Measurements from ENCODE around the gene CYP4F2. TPM values are rescaled to one million over a fixed set of nuclear protein-coding genes. Genes with fewer than 3 reads are reported as not detected.

CYP4F2 gene
- total and polyA plus RNA-seq, 10 of the 15 experiments (the other 5 are each of a cell fraction or from before 2014, with no cell fraction given) = 0.08 to 3.5 (median 0.63) TPM

DNA sequence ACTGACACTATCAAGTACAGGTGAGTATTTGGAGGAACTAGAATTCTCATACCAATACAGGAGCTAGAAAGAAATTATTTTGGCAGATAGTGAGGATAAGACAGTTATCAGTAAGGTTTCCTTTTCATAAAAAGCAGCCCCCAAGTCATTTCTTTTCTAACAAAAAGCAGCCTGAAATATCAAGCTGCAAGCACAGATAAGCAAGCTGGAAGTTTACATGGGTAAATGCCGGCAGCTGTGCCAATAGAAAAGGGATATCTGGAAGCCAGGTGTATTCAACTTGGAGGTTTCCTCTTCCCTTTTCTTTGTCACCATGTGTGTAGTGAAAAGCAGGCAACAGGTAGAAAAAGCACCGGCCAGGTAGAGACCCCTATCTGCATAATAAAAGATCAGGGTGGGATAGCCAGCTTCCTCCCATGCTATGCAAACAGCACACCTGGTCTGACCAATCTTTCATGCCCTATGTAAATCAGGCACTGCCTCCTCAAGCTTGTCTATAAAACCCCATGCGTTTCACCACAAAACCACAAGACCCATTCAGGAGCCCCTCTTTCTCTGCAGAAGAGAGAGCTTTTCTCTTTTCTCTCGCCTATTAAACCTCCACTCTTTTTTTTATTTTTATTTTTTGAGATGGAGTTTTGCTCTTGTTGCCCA lies 22.9 kb downstream of the CYP4F2 start:
- BruUV-seq (replicated peaks) = no TSS peak
- Histone ChIP-seq H3K36me3 (ENCODE audit: control insufficient read depth in 2 of 2, insufficient read depth in 2 of 2, low read length in 1 of 2) (no peaks in the 10 kb centered on the region), H3K9ac (ENCODE audit: control insufficient read depth, insufficient read depth, low read length) (no peak overlapping the region), H3K79me2 (ENCODE audit: control insufficient read depth, insufficient read depth, low read length) (no peaks in the 10 kb centered on the region), H3K27ac (ENCODE audit: control insufficient read depth, insufficient read depth) (no peak overlapping the region), H3K27me3 (replicated peaks in 1 of 2; ENCODE audit: control insufficient read depth in 2 of 2, insufficient read depth in 2 of 2, low read length in 1 of 2) (no peaks in the 10 kb centered on the region), H3K4me2 (ENCODE audit: control insufficient read depth, insufficient read depth) (no peak overlapping the region), H3K4me1 (ENCODE audit: control insufficient read depth, insufficient read depth, low read length) (no peaks in the 10 kb centered on the region), H2AFZ (ENCODE audit: control insufficient read depth, low read depth, low read length) (no peak overlapping the region), H3K9me3 (replicated peaks; ENCODE audit: control insufficient read depth, insufficient read depth, low read length) (no peaks in the 10 kb centered on the region), H4K20me1 (ENCODE audit: control insufficient read depth, insufficient read depth) (no peaks in the 10 kb centered on the region), H3K4me3 (no peak overlapping the region)
- TF ChIP-seq, protein P1, sequence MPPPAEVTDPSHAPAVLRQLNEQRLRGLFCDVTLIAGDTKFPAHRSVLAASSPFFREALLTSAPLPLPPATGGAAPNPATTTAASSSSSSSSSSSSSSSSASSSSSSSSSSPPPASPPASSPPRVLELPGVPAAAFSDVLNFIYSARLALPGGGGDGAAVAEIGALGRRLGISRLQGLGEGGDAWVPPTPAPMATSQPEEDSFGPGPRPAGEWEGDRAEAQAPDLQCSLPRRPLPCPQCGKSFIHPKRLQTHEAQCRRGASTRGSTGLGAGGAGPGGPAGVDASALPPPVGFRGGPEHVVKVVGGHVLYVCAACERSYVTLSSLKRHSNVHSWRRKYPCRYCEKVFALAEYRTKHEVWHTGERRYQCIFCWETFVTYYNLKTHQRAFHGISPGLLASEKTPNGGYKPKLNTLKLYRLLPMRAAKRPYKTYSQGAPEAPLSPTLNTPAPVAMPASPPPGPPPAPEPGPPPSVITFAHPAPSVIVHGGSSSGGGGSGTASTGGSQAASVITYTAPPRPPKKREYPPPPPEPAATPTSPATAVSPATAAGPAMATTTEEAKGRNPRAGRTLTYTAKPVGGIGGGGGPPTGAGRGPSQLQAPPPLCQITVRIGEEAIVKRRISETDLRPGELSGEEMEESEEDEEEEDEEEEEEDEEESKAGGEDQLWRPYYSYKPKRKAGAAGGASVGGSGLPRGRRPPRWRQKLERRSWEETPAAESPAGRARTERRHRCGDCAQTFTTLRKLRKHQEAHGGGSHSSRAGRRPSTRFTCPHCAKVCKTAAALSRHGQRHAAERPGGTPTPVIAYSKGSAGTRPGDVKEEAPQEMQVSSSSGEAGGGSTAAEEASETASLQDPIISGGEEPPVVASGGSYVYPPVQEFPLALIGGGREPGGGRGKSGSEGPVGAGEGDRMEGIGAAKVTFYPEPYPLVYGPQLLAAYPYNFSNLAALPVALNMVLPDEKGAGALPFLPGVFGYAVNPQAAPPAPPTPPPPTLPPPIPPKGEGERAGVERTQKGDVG (CRISPR knock-in tag; IDR thresholded peaks at IDR 0.05) = no peak
- TF ChIP-seq SREBF1 (IDR thresholded peaks at IDR 0.05; ENCODE audit: low read length) (no peak), EZH2 (IDR thresholded peaks at IDR 0.05; ENCODE audit: borderline replicate concordance, control insufficient read depth, low read depth, low read length) (no peak), ZNF622 (IDR thresholded peaks at IDR 0.05) (no peak), ETV6 (conservative IDR thresholded peaks at IDR 0.05 in 1 of 2, IDR thresholded peaks at IDR 0.05 in 1 of 2; ENCODE audit: borderline replicate concordance in 1 of 2, low read depth in 1 of 2) (no peak), HCFC1 (IDR thresholded peaks at IDR 0.05; ENCODE audit: low read length) (no peak), BHLHE40 (IDR thresholded peaks at IDR 0.05; ENCODE audit: borderline replicate concordance in 1 of 2, low read depth in 2 of 2, low read length in 1 of 2) (no peak), PAX5 (IDR thresholded peaks at IDR 0.05; ENCODE audit: borderline replicate concordance, low read depth, low read length) (no peak), HDAC2 (IDR thresholded peaks at IDR 0.05) (no peak), NFXL1 (IDR thresholded peaks at IDR 0.05; ENCODE audit: borderline replicate concordance) (no peak), CHD4 (IDR thresholded peaks at IDR 0.05) (no peak), CEBPB (IDR thresholded peaks at IDR 0.05; ENCODE audit: borderline replicate concordance in 1 of 2, low read depth in 2 of 2, low read length in 2 of 2) (no peak), NR2F1 (conservative IDR thresholded peaks at IDR 0.05) (no peak), HDAC6 (IDR thresholded peaks at IDR 0.05; ENCODE audit: unreplicated experiment) (no peak)
- TF ChIP-seq, protein P2, sequence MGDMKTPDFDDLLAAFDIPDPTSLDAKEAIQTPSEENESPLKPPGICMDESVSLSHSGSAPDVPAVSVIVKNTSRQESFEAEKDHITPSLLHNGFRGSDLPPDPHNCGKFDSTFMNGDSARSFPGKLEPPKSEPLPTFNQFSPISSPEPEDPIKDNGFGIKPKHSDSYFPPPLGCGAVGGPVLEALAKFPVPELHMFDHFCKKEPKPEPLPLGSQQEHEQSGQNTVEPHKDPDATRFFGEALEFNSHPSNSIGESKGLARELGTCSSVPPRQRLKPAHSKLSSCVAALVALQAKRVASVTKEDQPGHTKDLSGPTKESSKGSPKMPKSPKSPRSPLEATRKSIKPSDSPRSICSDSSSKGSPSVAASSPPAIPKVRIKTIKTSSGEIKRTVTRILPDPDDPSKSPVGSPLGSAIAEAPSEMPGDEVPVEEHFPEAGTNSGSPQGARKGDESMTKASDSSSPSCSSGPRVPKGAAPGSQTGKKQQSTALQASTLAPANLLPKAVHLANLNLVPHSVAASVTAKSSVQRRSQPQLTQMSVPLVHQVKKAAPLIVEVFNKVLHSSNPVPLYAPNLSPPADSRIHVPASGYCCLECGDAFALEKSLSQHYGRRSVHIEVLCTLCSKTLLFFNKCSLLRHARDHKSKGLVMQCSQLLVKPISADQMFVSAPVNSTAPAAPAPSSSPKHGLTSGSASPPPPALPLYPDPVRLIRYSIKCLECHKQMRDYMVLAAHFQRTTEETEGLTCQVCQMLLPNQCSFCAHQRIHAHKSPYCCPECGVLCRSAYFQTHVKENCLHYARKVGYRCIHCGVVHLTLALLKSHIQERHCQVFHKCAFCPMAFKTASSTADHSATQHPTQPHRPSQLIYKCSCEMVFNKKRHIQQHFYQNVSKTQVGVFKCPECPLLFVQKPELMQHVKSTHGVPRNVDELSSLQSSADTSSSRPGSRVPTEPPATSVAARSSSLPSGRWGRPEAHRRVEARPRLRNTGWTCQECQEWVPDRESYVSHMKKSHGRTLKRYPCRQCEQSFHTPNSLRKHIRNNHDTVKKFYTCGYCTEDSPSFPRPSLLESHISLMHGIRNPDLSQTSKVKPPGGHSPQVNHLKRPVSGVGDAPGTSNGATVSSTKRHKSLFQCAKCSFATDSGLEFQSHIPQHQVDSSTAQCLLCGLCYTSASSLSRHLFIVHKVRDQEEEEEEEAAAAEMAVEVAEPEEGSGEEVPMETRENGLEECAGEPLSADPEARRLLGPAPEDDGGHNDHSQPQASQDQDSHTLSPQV (IDR thresholded peaks at IDR 0.05) = no peak
- TF ChIP-seq, protein P3, sequence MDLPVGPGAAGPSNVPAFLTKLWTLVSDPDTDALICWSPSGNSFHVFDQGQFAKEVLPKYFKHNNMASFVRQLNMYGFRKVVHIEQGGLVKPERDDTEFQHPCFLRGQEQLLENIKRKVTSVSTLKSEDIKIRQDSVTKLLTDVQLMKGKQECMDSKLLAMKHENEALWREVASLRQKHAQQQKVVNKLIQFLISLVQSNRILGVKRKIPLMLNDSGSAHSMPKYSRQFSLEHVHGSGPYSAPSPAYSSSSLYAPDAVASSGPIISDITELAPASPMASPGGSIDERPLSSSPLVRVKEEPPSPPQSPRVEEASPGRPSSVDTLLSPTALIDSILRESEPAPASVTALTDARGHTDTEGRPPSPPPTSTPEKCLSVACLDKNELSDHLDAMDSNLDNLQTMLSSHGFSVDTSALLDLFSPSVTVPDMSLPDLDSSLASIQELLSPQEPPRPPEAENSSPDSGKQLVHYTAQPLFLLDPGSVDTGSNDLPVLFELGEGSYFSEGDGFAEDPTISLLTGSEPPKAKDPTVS (IDR thresholded peaks at IDR 0.05; ENCODE audit: low read depth, low read length) = no peak
- intact Hi-C loops (cut with micrococcal nuclease; ENCODE audit: unreplicated experiment) (no loop called here), in situ Hi-C loops (cut with MboI) (no loop called here)
- ChIA-PET CTCF (no interaction called here), SMC1A (ENCODE audit: uncharacterized antibody, unreplicated experiment) (no interaction called here), POLR2A (no interaction called here), RAD21 (ENCODE audit: unreplicated experiment) (no interaction called here)
- no peak for DNase-seq (ENCODE audit: low read depth, low spot score)
- 3% methylated on average over 4 of the region's 4 CpGs for WGBS (ENCODE audit: insufficient coverage, insufficient replicate concordance, low lambda C conversion rate, missing lambda C conversion rate)
- ATAC-seq = no peak
- FAIRE-seq = no peak

All from GM12878 (cell line).